ENCODE results near the gene CDS1.

- TF ChIP-seq SIN3A (IDR thresholded peaks at IDR 0.05; ENCODE audit: borderline replicate concordance, insufficient read depth, low read length) (no peak), TAF1 (IDR thresholded peaks at IDR 0.05; ENCODE audit: borderline replicate concordance, insufficient read depth, low read length) (no peak), REST (IDR thresholded peaks at IDR 0.05; ENCODE audit: insufficient read depth in 1 of 2, low read depth in 2 of 2, low read length in 2 of 2) (no peak), POLR2AphosphoS5 (IDR thresholded peaks at IDR 0.05; ENCODE audit: low read depth, low read length) (no peak), FOXP2 (optimal IDR thresholded peaks at IDR 0.05; ENCODE audit: borderline replicate concordance, extremely low read depth, extremely low read length, insufficient read depth) (no peak)
Observed at GRCh38 chr4:84648863-84649647, 66.1 kb downstream of the CDS1 start.
